IMR-90 (cell line): ENCODE results near the gene SYNGR1. TPM values are rescaled to one million over a fixed set of nuclear protein-coding genes. Genes with fewer than 3 reads are reported as not detected.

Experiments used
- ATAC-seq: fragments of 200-7000 bp; cut with Tn5 transposase; 2 replicates; pipeline ENCODE4 v1.9.1; 2020; ENCODE audit warnings: low read depth, mild to moderate bottlenecking, moderate library complexity
- BruUV-seq: library from RNA; stranded (reverse); fragments of 400-500 nt; replicated peaks from 2 replicates; lab custom pipeline; 2021; lab: Mats Ljungman, UMichigan
- CTCF ChIA-PET: fragments of 300-600 bp; formaldehyde crosslinking; extraction: SDS; loops from one replicate; lab custom pipeline; 2021; ENCODE audit warnings: antibody characterized with exemption; lab: Yijun Ruan, JAX
- POLR2A ChIA-PET: fragments of 300-600 bp; sonication (Branson Sonifier 250); formaldehyde crosslinking; loops from one replicate; lab custom pipeline; 2022; ENCODE audit warnings: antibody characterized with exemption; ENCODE audit not compliant: unreplicated experiment; lab: Charles Lee
- DNase-seq: peaks from one replicate; pipeline ENCODE4 v3.0.0; 2013
- H2AFZ ChIP-seq: replicated peaks from 2 replicates; pipeline ENCODE3; 2013; ENCODE audit warnings: low read length, mild to moderate bottlenecking; ENCODE audit not compliant: poor library complexity
- H2AK5ac ChIP-seq: 2 replicates; pipeline ENCODE4 v1.6.1; 2013; ENCODE audit warnings: low read depth, low read length, inconsistent platforms
- H2AK9ac ChIP-seq: replicated peaks from 2 replicates; pipeline ENCODE3; 2013; ENCODE audit warnings: mild to moderate bottlenecking, low read depth, low read length, moderate library complexity; ENCODE audit not compliant: poor library complexity
- H2BK120ac ChIP-seq: 2 replicates; pipeline ENCODE4 v1.6.1; 2013; ENCODE audit warnings: low read depth, low read length, inconsistent platforms
- H2BK15ac ChIP-seq: 3 replicates; pipeline ENCODE4 v1.6.1; 2013; ENCODE audit warnings: low read depth, low read length, inconsistent platforms
- H2BK20ac ChIP-seq: 2 replicates; pipeline ENCODE4 v1.6.1; 2013; ENCODE audit warnings: low read depth, mild to moderate bottlenecking, inconsistent platforms, low read length, moderate library complexity
- H2BK5ac ChIP-seq: 2 replicates; pipeline ENCODE4 v1.6.1; 2013; ENCODE audit warnings: mild to moderate bottlenecking, low read depth, low read length, inconsistent platforms; ENCODE audit not compliant: poor library complexity, severe bottlenecking
- H3K14ac ChIP-seq: replicated peaks from 2 replicates; pipeline ENCODE4 v1.6.1; 2013; ENCODE audit warnings: low read depth, low read length, inconsistent platforms
- H3K18ac ChIP-seq: 2 replicates; pipeline ENCODE4 v1.6.1; 2013; ENCODE audit warnings: low read depth, low read length, control low read depth
- H3K23ac ChIP-seq: 2 replicates; pipeline ENCODE4 v1.6.1; 2013; ENCODE audit warnings: low read depth, low read length, inconsistent platforms
- H3K27ac ChIP-seq: 2 replicates; pipeline ENCODE4 v1.5.1; 2013; ENCODE audit warnings: mild to moderate bottlenecking, control low read depth, low read length; ENCODE audit not compliant: insufficient read depth
- H3K27me3 ChIP-seq: 2 replicates; pipeline ENCODE4 v1.6.1; 2013; ENCODE audit warnings: low read length; ENCODE audit not compliant: control insufficient read depth, insufficient read depth
- H3K36me3 ChIP-seq: 2 replicates; pipeline ENCODE4 v1.6.1; 2013; ENCODE audit warnings: low read length, mixed read lengths; ENCODE audit not compliant: control insufficient read depth, insufficient read depth
- H3K4ac ChIP-seq: 2 replicates; pipeline ENCODE4 v1.6.1; 2013; ENCODE audit warnings: low read depth, low read length, inconsistent platforms
- H3K4me1 ChIP-seq: 2 replicates; pipeline ENCODE4 v1.6.1; 2013; ENCODE audit warnings: low read length, mixed read lengths; ENCODE audit not compliant: control insufficient read depth, insufficient read depth
- H3K4me2 ChIP-seq: 2 replicates; pipeline ENCODE4 v1.6.1; 2013; ENCODE audit warnings: low read depth, mild to moderate bottlenecking, control low read depth, low read length, moderate library complexity
- H3K4me3 ChIP-seq: 2 replicates; pipeline ENCODE4 v1.5.1; 2013; ENCODE audit warnings: low read depth, mild to moderate bottlenecking, control low read depth, low read length, moderate library complexity; ENCODE audit not compliant: insufficient read depth
- H3K56ac ChIP-seq: 2 replicates; pipeline ENCODE4 v1.6.1; 2013; ENCODE audit warnings: low read length, inconsistent platforms; ENCODE audit not compliant: insufficient read depth; ENCODE audit errors: extremely low read depth
- H3K79me1 ChIP-seq, 2 experiments: 2 replicates each; pipeline ENCODE4 v1.6.1; 2013; ENCODE audit warnings: low read length in 2 of 2, inconsistent platforms in 1 of 2, low read depth in 1 of 2
- H3K9ac ChIP-seq: 2 replicates; pipeline ENCODE4 v1.6.1; 2013; ENCODE audit warnings: low read depth, low read length, control low read depth
- H3K9me1 ChIP-seq: 2 replicates; pipeline ENCODE4 v1.6.1; 2013; ENCODE audit warnings: low read length, inconsistent platforms; ENCODE audit not compliant: insufficient read depth
- H3K9me3 ChIP-seq: 2 replicates; pipeline ENCODE4 v1.6.1; 2013; ENCODE audit warnings: low read length; ENCODE audit not compliant: control insufficient read depth, insufficient read depth
- H4K20me1 ChIP-seq: 2 replicates; pipeline ENCODE4 v1.6.1; 2013; ENCODE audit warnings: low read length, inconsistent platforms; ENCODE audit not compliant: insufficient read depth
- H4K5ac ChIP-seq: 2 replicates; pipeline ENCODE4 v1.6.1; 2013; ENCODE audit warnings: mild to moderate bottlenecking, low read depth, low read length, control low read depth
- H4K8ac ChIP-seq, 2 experiments: 2 replicates each; pipeline ENCODE4 v1.6.1; 2013; ENCODE audit warnings: low read depth in 2 of 2, low read length in 2 of 2, control low read depth in 1 of 2, inconsistent platforms in 1 of 2
- H4K91ac ChIP-seq: 2 replicates; pipeline ENCODE4 v1.6.1; 2013; ENCODE audit warnings: low read depth, low read length, inconsistent platforms; ENCODE audit not compliant: insufficient read depth
- BHLHE40 ChIP-seq: fragments of 150-350 bp; IDR thresholded peaks from 2 replicates; pipeline ENCODE4 v1.6.1; 2016; ENCODE audit warnings: mild to moderate bottlenecking, low read depth, low read length
- CEBPB ChIP-seq: IDR thresholded peaks from 2 replicates; pipeline ENCODE4 v1.6.1; 2012; ENCODE audit warnings: low read depth, low read length, improper control_type of control experiment
- CHD1 ChIP-seq: IDR thresholded peaks from 2 replicates; pipeline ENCODE4 v1.6.1; 2012; ENCODE audit warnings: low read depth, low read length, improper control_type of control experiment
- CTCF ChIP-seq: conservative IDR thresholded peaks from 2 replicates; pipeline ENCODE4 v1.5.1; 2012; ENCODE audit warnings: mild to moderate bottlenecking, low read depth, low read length, improper control_type of control experiment
- ELK1 ChIP-seq: fragments of 150-350 bp; IDR thresholded peaks from 2 replicates; pipeline ENCODE4 v1.6.1; 2016; ENCODE audit warnings: low read depth, mild to moderate bottlenecking, low read length, moderate library complexity, borderline replicate concordance
- FOS ChIP-seq: fragments of 150-350 bp; IDR thresholded peaks from 2 replicates; pipeline ENCODE4 v1.6.1; 2016; ENCODE audit warnings: low read depth, low read length
- MAFK ChIP-seq: IDR thresholded peaks from 2 replicates; pipeline ENCODE4 v1.6.1; 2012; ENCODE audit warnings: low read depth, low read length, improper control_type of control experiment
- MAZ ChIP-seq: IDR thresholded peaks from 2 replicates; pipeline ENCODE4 v1.6.1; 2012; ENCODE audit warnings: low read depth, mild to moderate bottlenecking, low read length, improper control_type of control experiment, moderate library complexity, borderline replicate concordance
- MXI1 ChIP-seq: IDR thresholded peaks from 2 replicates; pipeline ENCODE4 v1.6.1; 2012; ENCODE audit warnings: low read depth, mild to moderate bottlenecking, low read length, moderate library complexity, borderline replicate concordance
- NFE2L2 ChIP-seq: fragments of 150-350 bp; IDR thresholded peaks from 2 replicates; pipeline ENCODE4 v1.6.1; 2016; ENCODE audit warnings: low read depth, mild to moderate bottlenecking, low read length
- POLR2A ChIP-seq: IDR thresholded peaks from 2 replicates; pipeline ENCODE4 v1.6.1; 2012; ENCODE audit warnings: mild to moderate bottlenecking, low read depth, low read length
- RAD21 ChIP-seq: IDR thresholded peaks from 2 replicates; pipeline ENCODE4 v1.6.1; 2012; ENCODE audit warnings: low read length, improper control_type of control experiment
- RCOR1 ChIP-seq: IDR thresholded peaks from 2 replicates; pipeline ENCODE4 v1.6.1; 2012; ENCODE audit warnings: mild to moderate bottlenecking, low read length, improper control_type of control experiment; ENCODE audit not compliant: insufficient replicate concordance
- RFX5 ChIP-seq: IDR thresholded peaks from 2 replicates; pipeline ENCODE4 v1.8.0; 2012; ENCODE audit warnings: low read depth, mild to moderate bottlenecking, low read length, moderate library complexity
- SMC3 ChIP-seq: fragments of 150-350 bp; IDR thresholded peaks from 2 replicates; pipeline ENCODE4 v1.6.1; 2016; ENCODE audit warnings: low read depth, mild to moderate bottlenecking, antibody characterized with exemption, low read length, moderate library complexity
- WGBS, 2 experiments: methylation state at CpG; one replicate each; pipeline versions ENCODE4 v1.1.5 to v1.1.7; 2013; ENCODE audit warnings: missing lambda C conversion rate in 2 of 2; ENCODE audit not compliant: insufficient read length in 1 of 2; ENCODE audit errors: extremely low coverage in 2 of 2; 5-methylcytosine and 5-hydroxymethylcytosine counted together
- dilution Hi-C: fragments of 300-500 bp; cut with HindIII; formaldehyde crosslinking; loops from one replicate; pipeline ENCODE4 v1.14.3; 2018; ENCODE audit warnings: low sequenced_read_pairs; ENCODE audit not compliant: unreplicated experiment
- in situ Hi-C: fragments of 300-500 bp; cut with MboI; formaldehyde crosslinking; loops from 3 replicates; pipeline ENCODE4 v1.14.3; 2019; ENCODE audit warnings: low sequenced_read_pairs, inconsistent platforms, mixed read lengths
- intact Hi-C: fragments of 100-400 bp; cut with micrococcal nuclease; formaldehyde crosslinking; loops from 2 replicates; pipeline ENCODE4 v1.10.0; 2022
- polyA plus RNA-seq, 3 experiments: library from polyadenylated mRNA; depleted of rRNA; stranded (reverse); fragments of >200 nt; gene quantifications; 2 replicates each; pipeline ENCODE4 v1.2.3, GENCODE V29; 2012; ENCODE audit warnings: low replicate concordance in 1 of 3
- total RNA-seq: library from RNA; depleted of rRNA; stranded (reverse); fragments of >200 nt; gene quantifications from 2 replicates; pipeline ENCODE4 v1.2.3, GENCODE V29; 2012

The SYNGR1 gene
- total and polyA plus RNA-seq, 2 of the 4 experiments (the other 2 are of a cell fraction): 6.3 to 81.5 TPM

GRCh38 chr22:39379756-39380730, 30.3 kb downstream of the SYNGR1 start:
- Histone ChIP-seq H4K20me1 (no peaks in the 10 kb centered on the region), H3K14ac (no peak overlapping the region), H3K4me2 (no peak overlapping the region), H4K91ac (no peak overlapping the region), H3K56ac (no peak overlapping the region), H4K5ac (no peak overlapping the region), H2BK120ac (no peak overlapping the region), H2AFZ (no peak overlapping the region), H3K23ac (no peak overlapping the region), H4K8ac (no peak overlapping the region), H3K18ac (no peak overlapping the region), H3K9ac (no peak overlapping the region), H3K27ac (no peak overlapping the region), H3K4me1 (peaks cover 9% of the 10 kb centered on the region), H2AK5ac (no peak overlapping the region), H2BK5ac (no peak overlapping the region), H3K9me3 (no peaks in the 10 kb centered on the region), H3K9me1 (peaks cover 6% of the 10 kb centered on the region; the same call in 1 of the 2 replicates), H2AK9ac (no peak overlapping the region), H3K27me3 (no peaks in the 10 kb centered on the region), H3K4ac (no peak overlapping the region), H3K79me1 (no peaks in the 10 kb centered on the region), H3K36me3 (peaks cover 17% of the 10 kb centered on the region), H2BK20ac (no peak overlapping the region), H2BK15ac (no peak overlapping the region), H3K4me3 (no peak overlapping the region)
- DNase-seq (no peak), ATAC-seq (no peak)
- intact Hi-C loops: no loop called here
- no TSS peak for BruUV-seq
- POLR2A ChIA-PET: no interaction called here
- CTCF ChIA-PET: no interaction called here
- in situ Hi-C loops: no loop called here
- dilution Hi-C loops: no loop called here
- WGBS, 2 experiments: 93% methylated on average over 3 of the region's 15 CpGs; no CpG with 5 or more reads in 1 of the 2 experiments
- TF ChIP-seq RAD21 (no peak), POLR2A (no peak), MAZ (no peak), CHD1 (no peak), ELK1 (no peak), RFX5 (no peak), NFE2L2 (no peak), BHLHE40 (no peak), CTCF (no peak), FOS (no peak), MXI1 (no peak), MAFK (no peak), CEBPB (no peak), SMC3 (no peak), RCOR1 (no peak)
